HepG2 (cell line): ENCODE results near the gene ENPP7. TPM values are rescaled to one million over a fixed set of nuclear protein-coding genes. Genes with fewer than 3 reads are reported as not detected.

Experiments used
- AHR ChIP-seq: IDR thresholded peaks from 2 replicates; pipeline ENCODE4 v1.6.1; 2018; ENCODE audit warnings: missing genetic modification reagents, missing compliant biosample characterization
- ATF1 ChIP-seq: IDR thresholded peaks from 2 replicates; pipeline ENCODE4 v1.6.1; 2016; ENCODE audit warnings: mild to moderate bottlenecking, control low read depth
- CBX2 ChIP-seq, 2 experiments: fragments of 200-600 bp in 1 of 2; sonication (generic); formaldehyde crosslinking in 1 of 2; IDR thresholded peaks; 2 replicates each; pipeline versions ENCODE4 v1.7.0 to v1.8.1; 2018 to 2022; ENCODE audit warnings: low read depth in 2 of 2, low read length in 1 of 2, mild to moderate bottlenecking in 1 of 2, missing genetic modification reagents in 1 of 2
- ELF1 ChIP-seq: sonication (generic); formaldehyde crosslinking; IDR thresholded peaks from 2 replicates; pipeline ENCODE4 v1.4.0; 2020; ENCODE audit warnings: missing genetic modification reagents
- ELF4 ChIP-seq: sonication (generic); formaldehyde crosslinking; IDR thresholded peaks from 2 replicates; pipeline ENCODE4 v1.5.0; 2020; ENCODE audit warnings: missing genetic modification reagents, mild to moderate bottlenecking, moderate library complexity, borderline replicate concordance
- FLYWCH1 ChIP-seq: sonication (generic); formaldehyde crosslinking; IDR thresholded peaks from 2 replicates; pipeline ENCODE4 v1.8.1; 2023; ENCODE audit warnings: mild to moderate bottlenecking, missing genetic modification reagents
- IRX3 ChIP-seq: sonication (generic); formaldehyde crosslinking; IDR thresholded peaks from 2 replicates; pipeline ENCODE4 v1.8.1; 2023; ENCODE audit warnings: mild to moderate bottlenecking, low read depth, missing genetic modification reagents, borderline replicate concordance
- MAFK ChIP-seq, 2 experiments: IDR thresholded peaks in 1 of 2; conservative IDR thresholded peaks in 1 of 2; 2 replicates each; pipeline ENCODE4 v1.6.1; 2011; ENCODE audit warnings: improper control_type of control experiment in 2 of 2, low read length in 2 of 2
- SNRNP70 ChIP-seq: fragments of 200-400 bp; formaldehyde crosslinking; IDR thresholded peaks from 2 replicates; pipeline ENCODE4 v1.6.1; 2017; ENCODE audit warnings: mild to moderate bottlenecking, low read depth, low read length, moderate library complexity
- SYNCRIP ChIP-seq: fragments of 200-400 bp; formaldehyde crosslinking; IDR thresholded peaks from 2 replicates; pipeline ENCODE4 v1.6.1; 2018; ENCODE audit warnings: mild to moderate bottlenecking, low read depth, low read length; ENCODE audit not compliant: insufficient read depth
- ZBTB14 ChIP-seq: sonication (generic); formaldehyde crosslinking; IDR thresholded peaks from 2 replicates; pipeline ENCODE4 v1.4.0; 2020; ENCODE audit warnings: missing genetic modification reagents
- ZBTB42 ChIP-seq: sonication (generic); formaldehyde crosslinking; IDR thresholded peaks from 2 replicates; pipeline ENCODE4 v1.5.0; 2020; ENCODE audit warnings: mild to moderate bottlenecking, missing genetic modification reagents
- ZBTB44 ChIP-seq: sonication (generic); formaldehyde crosslinking; IDR thresholded peaks from 2 replicates; pipeline ENCODE4 v1.4.0; 2020; ENCODE audit warnings: missing genetic modification reagents
- ZBTB7B ChIP-seq: sonication (generic); formaldehyde crosslinking; IDR thresholded peaks from 2 replicates; pipeline ENCODE4 v1.4.0; 2020; ENCODE audit warnings: missing genetic modification reagents
- ZFP1 ChIP-seq: IDR thresholded peaks from 2 replicates; pipeline ENCODE4 v1.6.1; 2016
- ZKSCAN1 ChIP-seq: fragments of 150-350 bp; IDR thresholded peaks from 2 replicates; pipeline ENCODE4 v1.6.1; 2014; ENCODE audit warnings: low read length
- ZMYM4 ChIP-seq: sonication (generic); formaldehyde crosslinking; IDR thresholded peaks from 2 replicates; pipeline ENCODE4 v1.8.1; 2023; ENCODE audit warnings: mild to moderate bottlenecking, missing genetic modification reagents
- ZNF17 ChIP-seq: sonication (generic); formaldehyde crosslinking; IDR thresholded peaks from 2 replicates; pipeline ENCODE4 v1.5.0; 2020; ENCODE audit warnings: mild to moderate bottlenecking, missing genetic modification reagents
- ZNF430 ChIP-seq: sonication (generic); formaldehyde crosslinking; IDR thresholded peaks from 2 replicates; pipeline ENCODE4 v1.9.0; 2021; ENCODE audit warnings: mild to moderate bottlenecking, missing genetic modification reagents
- ZNF549 ChIP-seq: sonication (generic); formaldehyde crosslinking; IDR thresholded peaks from 2 replicates; pipeline ENCODE4 v1.5.0; 2020; ENCODE audit warnings: missing genetic modification reagents
- ZNF605 ChIP-seq: sonication (generic); formaldehyde crosslinking; IDR thresholded peaks from 2 replicates; pipeline ENCODE4 v1.8.0; 2022; ENCODE audit warnings: mild to moderate bottlenecking, missing genetic modification reagents
- ZNF674 ChIP-seq: sonication (generic); formaldehyde crosslinking; IDR thresholded peaks from 2 replicates; pipeline ENCODE4 v1.5.0; 2020; ENCODE audit warnings: low read depth, mild to moderate bottlenecking, missing genetic modification reagents
- ZNF775 ChIP-seq: sonication (generic); formaldehyde crosslinking; IDR thresholded peaks from 2 replicates; pipeline ENCODE4 v1.4.0; 2020; ENCODE audit warnings: missing genetic modification reagents, mild to moderate bottlenecking, moderate library complexity, borderline replicate concordance
- polyA plus RNA-seq, 8 experiments: library from polyadenylated mRNA; depleted of rRNA in 3 of 8; stranded (reverse) in 7 of 8; unstranded in 1 of 8; fragments of >200 nt; fragmentation: Illumina TruSeq in 4 of 8; extraction: Trizol in 4 of 8; gene quantifications; 2 replicates each; pipeline versions ENCODE4 v1.2.1 to v1.2.3, GENCODE V29; 2011 to 2016; ENCODE audit warnings: low read depth in 4 of 8, missing spikeins in 1 of 8, mixed read lengths in 1 of 8; ENCODE audit not compliant: insufficient read depth in 1 of 8
- total RNA-seq, 5 experiments: library from RNA; depleted of rRNA; stranded (reverse); fragments of >200 nt; fragmentation: Illumina TruSeq; extraction: Trizol; gene quantifications; 2 replicates each; pipeline ENCODE4 v1.2.3, GENCODE V29; 2016; ENCODE audit warnings: low read depth in 1 of 5
- TF ChIP-seq, protein P1 (sequence below): sonication (generic); formaldehyde crosslinking; IDR thresholded peaks from 2 replicates; pipeline ENCODE4; 2020; ENCODE audit warnings: missing genetic modification reagents, mild to moderate bottlenecking, borderline replicate concordance
- TF ChIP-seq, protein P2 (sequence below): IDR thresholded peaks from 2 replicates; pipeline ENCODE4 v1.6.1; 2018; ENCODE audit warnings: missing genetic modification reagents

ENPP7 gene
- total and polyA plus RNA-seq, 2 of the 13 experiments (the other 11 are each of a cell fraction or from before 2014, with no cell fraction given): 1.1 to 2.2 TPM

DNA sequence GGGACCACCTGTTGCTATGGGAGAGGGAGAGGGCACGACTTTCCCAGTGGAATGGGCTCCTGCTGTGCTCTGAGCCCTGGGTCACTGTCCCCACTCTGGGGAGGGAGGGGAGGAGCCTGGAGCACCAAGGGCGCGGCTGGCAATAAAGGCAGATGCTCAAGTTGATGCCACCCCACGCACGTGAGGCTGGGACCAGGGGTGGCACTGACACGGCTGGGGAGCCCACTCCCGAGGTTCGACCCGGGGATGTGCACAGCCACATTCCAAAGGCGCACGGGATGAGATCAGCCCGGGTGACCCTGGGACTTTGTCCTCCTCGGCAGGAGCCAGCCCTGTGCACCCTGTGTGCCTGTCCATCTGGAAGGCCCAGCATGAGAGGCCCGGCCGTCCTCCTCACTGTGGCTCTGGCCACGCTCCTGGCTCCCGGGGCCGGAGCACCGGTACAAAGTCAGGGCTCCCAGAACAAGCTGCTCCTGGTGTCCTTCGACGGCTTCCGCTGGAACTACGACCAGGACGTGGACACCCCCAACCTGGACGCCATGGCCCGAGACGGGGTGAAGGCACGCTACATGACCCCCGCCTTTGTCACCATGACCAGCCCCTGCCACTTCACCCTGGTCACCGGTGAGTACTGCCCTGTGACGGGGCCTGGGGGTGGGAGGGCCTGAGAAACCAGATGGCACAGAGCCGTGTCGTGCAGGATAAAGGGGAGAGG is at the start of gene ENPP7 (continued):
- no peak for TF ChIP-seq ZNF549 (CRISPR knock-in tag)
- TF ChIP-seq, protein P1, sequence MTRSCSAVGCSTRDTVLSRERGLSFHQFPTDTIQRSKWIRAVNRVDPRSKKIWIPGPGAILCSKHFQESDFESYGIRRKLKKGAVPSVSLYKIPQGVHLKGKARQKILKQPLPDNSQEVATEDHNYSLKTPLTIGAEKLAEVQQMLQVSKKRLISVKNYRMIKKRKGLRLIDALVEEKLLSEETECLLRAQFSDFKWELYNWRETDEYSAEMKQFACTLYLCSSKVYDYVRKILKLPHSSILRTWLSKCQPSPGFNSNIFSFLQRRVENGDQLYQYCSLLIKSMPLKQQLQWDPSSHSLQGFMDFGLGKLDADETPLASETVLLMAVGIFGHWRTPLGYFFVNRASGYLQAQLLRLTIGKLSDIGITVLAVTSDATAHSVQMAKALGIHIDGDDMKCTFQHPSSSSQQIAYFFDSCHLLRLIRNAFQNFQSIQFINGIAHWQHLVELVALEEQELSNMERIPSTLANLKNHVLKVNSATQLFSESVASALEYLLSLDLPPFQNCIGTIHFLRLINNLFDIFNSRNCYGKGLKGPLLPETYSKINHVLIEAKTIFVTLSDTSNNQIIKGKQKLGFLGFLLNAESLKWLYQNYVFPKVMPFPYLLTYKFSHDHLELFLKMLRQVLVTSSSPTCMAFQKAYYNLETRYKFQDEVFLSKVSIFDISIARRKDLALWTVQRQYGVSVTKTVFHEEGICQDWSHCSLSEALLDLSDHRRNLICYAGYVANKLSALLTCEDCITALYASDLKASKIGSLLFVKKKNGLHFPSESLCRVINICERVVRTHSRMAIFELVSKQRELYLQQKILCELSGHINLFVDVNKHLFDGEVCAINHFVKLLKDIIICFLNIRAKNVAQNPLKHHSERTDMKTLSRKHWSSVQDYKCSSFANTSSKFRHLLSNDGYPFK (CRISPR knock-in tag): peak; percentile 65; the same call in 1 of the 2 replicates
- TF ChIP-seq CBX2 (IDR thresholded peaks at IDR 0.05; ENCODE audit: low read depth, low read length): no peak
- TF ChIP-seq CBX2 (CRISPR knock-in tag; IDR thresholded peaks at IDR 0.05; ENCODE audit: low read depth): no peak
- TF ChIP-seq ZFP1 (CRISPR knock-in tag): no peak
- TF ChIP-seq ZBTB44 (CRISPR knock-in tag): no peak
- TF ChIP-seq ZKSCAN1: no peak
- TF ChIP-seq ELF1: no peak
- no peak for TF ChIP-seq MAFK (conservative IDR thresholded peaks at IDR 0.05 in 1 of 2, IDR thresholded peaks at IDR 0.05 in 1 of 2; ENCODE audit: low read length in 2 of 2)
- no peak for TF ChIP-seq SNRNP70
- no peak for TF ChIP-seq IRX3 (CRISPR knock-in tag)
- no peak for TF ChIP-seq ZBTB42 (CRISPR knock-in tag)
- TF ChIP-seq FLYWCH1 (CRISPR knock-in tag): no peak
- TF ChIP-seq SYNCRIP: no peak
- 0 out of 2 replicates have a peak, but pooled peaks have one; percentile 27 for TF ChIP-seq ZNF430 (CRISPR knock-in tag)
- TF ChIP-seq, protein P2, sequence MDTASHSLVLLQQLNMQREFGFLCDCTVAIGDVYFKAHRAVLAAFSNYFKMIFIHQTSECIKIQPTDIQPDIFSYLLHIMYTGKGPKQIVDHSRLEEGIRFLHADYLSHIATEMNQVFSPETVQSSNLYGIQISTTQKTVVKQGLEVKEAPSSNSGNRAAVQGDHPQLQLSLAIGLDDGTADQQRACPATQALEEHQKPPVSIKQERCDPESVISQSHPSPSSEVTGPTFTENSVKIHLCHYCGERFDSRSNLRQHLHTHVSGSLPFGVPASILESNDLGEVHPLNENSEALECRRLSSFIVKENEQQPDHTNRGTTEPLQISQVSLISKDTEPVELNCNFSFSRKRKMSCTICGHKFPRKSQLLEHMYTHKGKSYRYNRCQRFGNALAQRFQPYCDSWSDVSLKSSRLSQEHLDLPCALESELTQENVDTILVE (CRISPR knock-in tag): no peak
- TF ChIP-seq ZNF674: no peak
- TF ChIP-seq ZNF605 (CRISPR knock-in tag): no peak
- no peak for TF ChIP-seq ZMYM4
- TF ChIP-seq AHR (CRISPR knock-in tag): 0 out of 2 replicates have a peak, but pooled peaks have one; percentile 58
- no peak for TF ChIP-seq ZNF775 (CRISPR knock-in tag)
- TF ChIP-seq ZNF17 (CRISPR knock-in tag): no peak
- no peak for TF ChIP-seq ELF4 (CRISPR knock-in tag)
- peak; percentile 41; the same call in 1 of the 2 replicates for TF ChIP-seq ZBTB7B (CRISPR knock-in tag)
- no peak for TF ChIP-seq ATF1 (CRISPR knock-in tag)
- TF ChIP-seq ZBTB14 (CRISPR knock-in tag): no peak
